IPS-18a (cell line): ENCODE data around the gene TTLL13.

Experiments used
- H3K27ac ChIP-seq: one replicate; pipeline ENCODE4 v1.5.1; 2013; ENCODE audit warnings: low read length
- H3K27me3 ChIP-seq: one replicate; pipeline ENCODE4 v1.6.1; 2013; ENCODE audit warnings: mild to moderate bottlenecking, low read length; ENCODE audit not compliant: control insufficient read depth, insufficient read depth
- H3K36me3 ChIP-seq: one replicate; pipeline ENCODE4 v1.6.1; 2013; ENCODE audit warnings: low read depth, low read length; ENCODE audit not compliant: control insufficient read depth
- H3K4me1 ChIP-seq: one replicate; pipeline ENCODE4 v1.6.1; 2013; ENCODE audit warnings: low read depth, low read length; ENCODE audit not compliant: control insufficient read depth
- H3K4me3 ChIP-seq: one replicate; pipeline ENCODE4 v1.5.1; 2013; ENCODE audit warnings: low read length
- H3K9ac ChIP-seq: one replicate; pipeline ENCODE4 v1.6.1; 2013; ENCODE audit warnings: mild to moderate bottlenecking, low read length, moderate library complexity
- H3K9me3 ChIP-seq: one replicate; pipeline ENCODE4 v1.6.1; 2013; ENCODE audit warnings: low read depth, low read length; ENCODE audit not compliant: control insufficient read depth

TTLL13 gene

GRCh38 chr15:90209591-90209990, 39.8 kb upstream of the TTLL13 start:
- H3K9ac ChIP-seq: no peak overlapping the region
- H3K36me3 ChIP-seq: peaks cover 12% of the 10 kb centered on the region
- H3K27ac ChIP-seq: no peak overlapping the region
- no peaks in the 10 kb centered on the region for H3K9me3 ChIP-seq
- H3K4me1 ChIP-seq: no peaks in the 10 kb centered on the region
- no peak overlapping the region for H3K4me3 ChIP-seq
- no peaks in the 10 kb centered on the region for H3K27me3 ChIP-seq

DNA sequence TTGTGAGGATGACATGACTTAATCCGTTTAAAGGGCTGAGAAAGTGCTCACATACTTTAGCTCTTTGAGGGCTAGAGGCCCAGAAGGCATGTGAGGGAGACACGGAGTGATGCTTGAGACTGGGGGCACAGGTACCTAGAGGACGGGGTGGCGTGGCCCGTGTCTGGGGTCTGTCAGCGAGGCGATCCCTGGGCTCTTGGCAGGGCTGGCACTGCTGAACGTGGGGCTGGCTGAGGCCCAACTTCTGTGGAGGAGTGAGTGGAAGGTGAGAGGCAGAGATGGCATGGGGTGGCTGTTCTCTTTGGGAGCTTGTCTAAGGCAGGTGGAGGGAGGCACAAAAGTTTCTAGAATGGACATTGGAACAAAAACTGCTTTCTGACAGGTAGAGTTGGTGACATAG, 38.8 kb upstream of the TTLL13 start:
- H3K9ac ChIP-seq: no peak overlapping the region
- H3K4me3 ChIP-seq: no peak overlapping the region
- no peak overlapping the region for H3K27ac ChIP-seq
- peaks cover 12% of the 10 kb centered on the region for H3K36me3 ChIP-seq
- no peaks in the 10 kb centered on the region for H3K27me3 ChIP-seq
- no peaks in the 10 kb centered on the region for H3K4me1 ChIP-seq
- H3K9me3 ChIP-seq: no peaks in the 10 kb centered on the region

DNA sequence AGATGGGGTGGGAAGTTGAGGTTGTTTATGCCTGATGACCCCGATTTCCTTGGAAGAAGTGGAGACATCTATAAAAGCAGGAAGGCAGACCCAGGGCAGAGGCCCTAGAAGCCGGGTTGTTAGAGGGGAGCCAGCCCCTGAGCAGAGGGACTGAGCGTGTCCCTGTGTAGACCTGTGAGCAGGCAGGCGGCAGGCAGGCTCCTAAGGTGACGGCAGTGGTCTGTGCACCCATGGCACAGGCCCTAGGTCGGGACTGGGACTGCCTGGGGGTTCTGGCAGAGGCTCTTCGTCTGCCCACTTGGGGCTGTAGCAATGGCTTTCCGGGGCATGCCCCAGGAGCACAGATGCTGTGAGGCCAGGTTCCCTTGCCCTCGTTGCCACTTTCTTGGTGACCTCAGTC, 38.3 kb upstream of the TTLL13 start:
- Histone ChIP-seq H3K9ac (no peak overlapping the region), H3K4me1 (no peaks in the 10 kb centered on the region), H3K27me3 (no peaks in the 10 kb centered on the region), H3K36me3 (peaks cover 12% of the 10 kb centered on the region), H3K9me3 (no peaks in the 10 kb centered on the region), H3K27ac (no peak overlapping the region), H3K4me3 (no peak overlapping the region)

DNA sequence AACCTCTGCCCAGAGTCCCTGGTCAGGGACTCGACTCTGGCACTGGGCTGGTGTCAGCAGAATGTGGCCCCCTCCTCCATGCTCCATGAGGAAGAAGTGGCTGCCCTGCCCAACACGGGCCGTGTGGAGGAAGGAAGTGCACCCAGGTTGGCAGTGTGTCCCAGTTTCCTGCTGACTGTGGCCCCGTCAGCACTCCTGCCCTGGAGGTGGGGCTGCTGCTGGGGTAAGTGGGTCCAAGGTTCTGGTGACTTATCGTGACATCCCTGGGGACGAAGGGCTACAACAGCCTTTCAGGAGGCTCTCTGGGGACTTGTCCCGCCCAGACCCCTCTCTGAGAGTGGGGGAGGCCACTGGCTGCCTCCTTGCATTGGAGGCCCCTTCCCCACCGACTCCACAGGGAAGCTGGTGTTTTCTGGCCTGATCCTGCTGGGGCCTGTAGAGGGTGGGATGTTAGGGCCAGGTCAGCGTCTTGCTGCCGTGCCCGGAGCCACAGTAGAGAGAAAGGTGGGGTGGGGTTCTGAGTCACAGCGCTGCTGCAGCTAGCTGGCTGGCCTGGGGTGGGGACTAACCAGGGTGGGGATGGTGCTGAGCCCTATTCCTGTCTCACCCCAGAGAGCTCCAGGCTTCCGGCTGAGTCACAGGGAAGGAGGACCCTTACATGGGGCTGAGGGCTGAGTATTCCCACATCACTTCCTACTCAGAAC, 37.8 kb upstream of the TTLL13 start:
- no peaks in the 10 kb centered on the region for H3K9me3 ChIP-seq
- H3K4me3 ChIP-seq: no peak overlapping the region
- H3K4me1 ChIP-seq: no peaks in the 10 kb centered on the region
- no peaks in the 10 kb centered on the region for H3K27me3 ChIP-seq
- peaks cover 8% of the 10 kb centered on the region for H3K36me3 ChIP-seq
- H3K9ac ChIP-seq: no peak overlapping the region
- H3K27ac ChIP-seq: no peak overlapping the region

- Histone ChIP-seq H3K4me1 (no peaks in the 10 kb centered on the region), H3K9ac (no peak overlapping the region), H3K9me3 (no peaks in the 10 kb centered on the region), H3K36me3 (no peaks in the 10 kb centered on the region), H3K27me3 (no peaks in the 10 kb centered on the region), H3K27ac (no peak overlapping the region), H3K4me3 (no peak overlapping the region)
Measured at GRCh38 chr15:90212221-90213098, 36.9 kb upstream of the TTLL13 start.

DNA sequence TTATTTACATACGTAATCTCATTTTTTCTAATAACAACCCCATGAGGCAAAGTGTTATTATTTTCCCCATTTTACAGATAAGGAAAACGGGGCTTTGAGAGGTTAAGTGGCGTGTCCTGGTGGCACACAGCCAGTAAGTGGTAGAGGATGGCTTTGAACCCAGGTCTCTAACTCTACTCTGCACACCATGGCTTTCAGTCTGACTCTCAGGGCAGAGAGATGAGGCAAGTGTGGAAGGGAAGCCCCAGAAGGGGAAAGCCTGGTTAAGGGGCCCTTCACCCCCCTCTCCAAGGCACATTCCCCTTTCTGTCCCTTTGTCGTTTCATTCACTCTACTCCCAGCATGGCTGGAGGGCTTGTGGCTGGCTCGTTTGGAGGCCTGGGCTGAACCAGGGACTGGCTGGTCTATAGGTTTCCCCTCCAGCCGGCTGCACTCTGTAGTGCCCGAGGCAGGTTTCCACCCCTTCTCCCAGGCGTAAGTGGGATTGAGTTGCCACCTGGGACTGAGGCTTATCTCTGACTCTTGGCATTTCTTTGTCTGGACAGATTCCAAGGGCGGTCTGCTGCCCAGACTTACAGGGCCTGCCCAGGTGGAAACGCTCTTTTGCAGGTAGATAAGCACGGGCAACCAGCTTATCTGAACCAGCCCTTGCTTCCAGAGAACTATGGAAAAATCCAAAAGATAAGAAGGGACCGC, 36.1 kb upstream of the TTLL13 start:
- peaks cover 4% of the 10 kb centered on the region for H3K36me3 ChIP-seq
- H3K27me3 ChIP-seq: no peaks in the 10 kb centered on the region
- no peaks in the 10 kb centered on the region for H3K4me1 ChIP-seq
- H3K9ac ChIP-seq: no peak overlapping the region
- no peak overlapping the region for H3K4me3 ChIP-seq
- H3K27ac ChIP-seq: no peak overlapping the region
- H3K9me3 ChIP-seq: no peaks in the 10 kb centered on the region

- Histone ChIP-seq H3K27ac (no peak overlapping the region), H3K9ac (no peak overlapping the region), H3K4me1 (no peaks in the 10 kb centered on the region), H3K9me3 (no peaks in the 10 kb centered on the region), H3K36me3 (peaks cover 4% of the 10 kb centered on the region), H3K4me3 (no peak overlapping the region), H3K27me3 (no peaks in the 10 kb centered on the region)
Measured at GRCh38 chr15:90213818-90214204, 35.5 kb upstream of the TTLL13 start.

GRCh38 chr15:90214553-90215196, 34.7 kb upstream of the TTLL13 start:
- H3K4me3 ChIP-seq: no peak overlapping the region
- no peaks in the 10 kb centered on the region for H3K9me3 ChIP-seq
- H3K36me3 ChIP-seq: peaks cover 4% of the 10 kb centered on the region
- no peaks in the 10 kb centered on the region for H3K27me3 ChIP-seq
- H3K9ac ChIP-seq: no peak overlapping the region
- no peaks in the 10 kb centered on the region for H3K4me1 ChIP-seq
- H3K27ac ChIP-seq: no peak overlapping the region

DNA sequence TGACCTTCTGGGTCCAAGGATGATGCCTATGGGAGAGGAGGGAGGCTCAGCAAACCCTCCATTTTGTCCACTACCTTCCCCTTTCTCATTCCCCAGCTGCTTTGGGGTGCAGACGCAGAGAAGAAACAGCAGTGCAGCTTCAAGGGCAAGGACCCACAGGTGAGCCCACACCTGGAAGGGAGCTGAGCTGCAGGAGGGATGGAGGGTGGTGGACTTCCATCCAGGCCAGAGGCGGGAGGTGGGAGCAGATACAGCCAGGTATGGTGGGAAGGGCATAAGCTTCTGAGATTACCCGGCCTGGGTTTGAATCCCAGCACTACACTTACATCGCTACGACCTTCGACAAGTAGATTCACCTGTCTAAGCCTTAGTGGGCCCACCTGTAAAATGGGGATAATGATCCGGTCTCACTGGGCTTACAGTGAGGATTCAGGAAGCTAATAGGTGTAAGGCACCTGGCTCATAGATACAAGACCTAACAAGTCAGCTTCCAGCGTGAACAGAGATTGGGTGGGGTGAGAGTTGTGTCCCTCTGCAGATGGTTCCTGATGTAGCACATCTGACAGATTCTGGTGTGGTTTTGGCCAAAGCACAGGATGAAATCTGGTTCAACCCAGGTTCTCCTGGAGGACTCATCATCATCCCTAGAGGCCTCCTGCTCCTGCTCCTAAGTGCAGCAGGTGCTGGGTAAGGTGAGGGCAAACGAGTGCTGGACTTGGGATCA, 31.5 kb upstream of the TTLL13 start:
- no peaks in the 10 kb centered on the region for H3K4me1 ChIP-seq
- H3K27me3 ChIP-seq: no peaks in the 10 kb centered on the region
- no peak overlapping the region for H3K9ac ChIP-seq
- H3K9me3 ChIP-seq: no peaks in the 10 kb centered on the region
- no peak overlapping the region for H3K4me3 ChIP-seq
- peaks cover 4% of the 10 kb centered on the region for H3K36me3 ChIP-seq
- H3K27ac ChIP-seq: no peak overlapping the region

- Histone ChIP-seq H3K36me3 (peaks cover 19% of the 10 kb centered on the region), H3K4me3 (no peak overlapping the region), H3K27ac (no peak overlapping the region), H3K9ac (no peak overlapping the region), H3K9me3 (no peaks in the 10 kb centered on the region), H3K27me3 (no peaks in the 10 kb centered on the region), H3K4me1 (no peaks in the 10 kb centered on the region)
Measured at GRCh38 chr15:90219421-90220141, 29.8 kb upstream of the TTLL13 start.
